OCI-LY1 (cell line): ENCODE results near the gene MAJIN.

Experiments
- CTCF ChIP-seq: fragments of 200-600 bp; sonication (generic), shearing (Covaris generic); IDR thresholded peaks from 2 replicates; pipeline ENCODE4 v1.5.1; 2017; ENCODE audit warnings: mild to moderate bottlenecking, antibody characterized with exemption, low read length, moderate library complexity, mixed read lengths
- EZH2 ChIP-seq: fragments of 200-600 bp; sonication (generic), shearing (Covaris generic); IDR thresholded peaks from 2 replicates; pipeline ENCODE4 v1.8.0; 2017; ENCODE audit warnings: borderline replicate concordance, mixed run types, mild to moderate bottlenecking, antibody characterized with exemption, low read length, moderate library complexity, mixed read lengths

GRCh38 chr11:64892838-64893193, 79.1 kb downstream of the MAJIN start:
- TF ChIP-seq CTCF (no peak), EZH2 (no peak)
